GM18498 (cell line): Measurements from ENCODE around the gene CSF1R.

Experiments
- ATAC-seq: cut with Tn5 transposase; IDR thresholded peaks from one replicate; pipeline ENCODE4 v1.9.1; 2021; ENCODE audit warnings: mild to moderate bottlenecking, moderate library complexity; ENCODE audit not compliant: unreplicated experiment

CSF1R gene

DNA sequence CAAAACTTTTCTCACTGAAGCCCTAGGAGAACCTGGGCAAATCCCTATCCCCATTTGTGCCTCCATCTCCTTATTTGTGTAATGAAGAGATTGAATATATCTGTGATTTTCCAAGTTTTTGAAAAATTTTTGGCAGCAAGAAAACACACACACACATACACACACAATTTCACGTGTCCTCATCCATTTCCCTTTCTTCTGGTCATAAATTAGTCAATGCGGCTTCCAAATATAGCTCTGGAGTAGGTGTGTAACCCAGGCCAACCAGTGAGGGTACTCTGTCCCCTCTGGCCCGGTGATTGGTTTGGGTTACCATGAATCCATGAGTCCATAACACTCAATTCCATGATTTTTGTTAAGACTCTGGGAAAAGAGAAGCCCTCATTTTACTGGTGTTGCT is 12.7 kb downstream of the CSF1R start:
- ATAC-seq: no peak

DNA sequence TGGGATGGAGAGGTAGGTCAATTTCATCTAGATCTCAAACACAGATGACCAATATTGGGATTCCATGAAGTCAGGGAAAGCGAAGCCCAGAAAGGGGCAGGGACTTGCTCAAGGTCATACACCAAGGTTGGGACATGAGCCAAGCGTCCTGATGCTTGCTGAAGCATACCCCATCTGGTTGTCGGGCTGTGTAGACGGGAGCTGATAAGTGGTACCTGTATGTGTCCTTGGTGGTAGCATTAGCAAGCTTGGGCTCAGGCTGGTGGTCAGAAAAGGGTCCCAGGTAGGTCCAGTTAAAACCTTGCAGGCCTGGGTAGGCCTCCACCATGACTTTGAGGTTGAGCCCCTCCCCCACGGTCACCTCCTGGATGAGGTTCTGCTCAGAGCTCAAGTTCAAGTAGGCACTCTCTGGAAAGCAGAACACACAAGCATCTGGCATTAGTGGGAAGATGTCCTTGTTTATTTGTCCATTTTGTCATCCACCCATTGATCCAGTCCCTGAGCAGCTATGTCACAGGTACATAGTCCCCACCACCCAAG is 13.2 kb downstream of the CSF1R start:
- no peak for ATAC-seq

DNA sequence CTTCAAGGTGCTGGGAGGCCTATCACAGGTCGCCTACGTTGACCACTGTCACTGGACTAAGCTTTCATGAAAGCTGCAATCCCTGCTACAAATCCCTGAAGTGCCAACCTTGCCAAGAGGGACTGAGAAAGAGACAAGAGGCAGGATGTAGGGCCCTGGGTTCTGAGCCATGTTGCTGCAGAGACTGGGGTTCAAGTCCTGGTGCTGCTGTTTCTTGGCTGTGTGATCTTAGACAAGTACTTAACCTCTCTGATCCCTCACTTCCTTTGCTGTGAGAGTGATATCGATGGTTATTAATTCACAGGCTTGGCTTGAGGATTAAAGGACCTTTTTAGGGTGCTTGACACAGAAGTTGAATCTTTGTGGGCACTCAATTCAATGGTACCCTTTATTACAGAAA is 15.5 kb downstream of the CSF1R start:
- no peak for ATAC-seq

DNA sequence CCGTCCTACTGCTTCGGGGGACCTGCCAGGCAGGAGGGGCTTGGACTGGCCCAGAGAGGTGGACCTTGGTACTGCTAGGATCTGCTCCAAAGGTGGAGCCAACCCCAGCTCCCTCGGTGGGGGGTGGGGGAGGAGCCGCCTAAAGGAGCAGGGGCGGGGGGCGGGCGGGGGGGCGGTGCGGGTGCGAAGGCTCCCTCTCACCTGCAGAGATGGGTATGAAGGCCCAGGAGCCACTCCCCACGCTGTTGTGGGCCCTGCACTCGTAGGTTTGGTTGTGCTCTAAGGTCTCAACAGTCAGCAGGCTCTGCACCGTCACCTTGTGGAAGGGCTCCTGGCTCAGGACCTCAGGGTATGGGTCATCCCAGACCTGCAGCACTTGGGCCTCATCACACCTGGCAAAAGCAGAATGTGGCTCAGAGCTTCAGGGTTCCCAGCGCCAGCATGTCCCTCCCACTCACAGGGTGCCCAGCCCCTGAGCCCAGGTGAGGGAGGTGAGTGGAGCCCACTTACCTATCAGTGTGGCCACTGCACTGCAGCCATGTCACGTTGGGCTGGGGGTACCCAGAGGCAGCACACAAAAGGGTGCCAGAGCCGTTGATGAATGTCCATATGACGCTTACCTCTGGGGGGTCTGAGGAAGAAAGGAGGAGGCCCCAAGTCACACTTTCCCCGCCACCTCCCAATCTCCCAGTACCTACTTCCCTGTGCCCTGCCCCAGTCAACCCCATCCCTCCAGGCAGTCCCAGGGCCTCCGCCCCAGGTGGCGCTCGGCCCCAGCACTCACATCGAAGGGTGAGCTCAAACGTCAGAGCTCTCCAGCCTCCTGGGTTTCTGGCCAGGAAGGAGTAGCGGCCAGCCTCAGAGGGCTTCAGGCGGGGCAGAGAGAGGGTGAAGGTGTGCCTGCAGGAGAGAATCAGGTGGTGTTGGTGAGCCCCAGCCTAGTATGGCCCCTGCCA is 16.4 kb downstream of the CSF1R start:
- no peak for ATAC-seq

DNA sequence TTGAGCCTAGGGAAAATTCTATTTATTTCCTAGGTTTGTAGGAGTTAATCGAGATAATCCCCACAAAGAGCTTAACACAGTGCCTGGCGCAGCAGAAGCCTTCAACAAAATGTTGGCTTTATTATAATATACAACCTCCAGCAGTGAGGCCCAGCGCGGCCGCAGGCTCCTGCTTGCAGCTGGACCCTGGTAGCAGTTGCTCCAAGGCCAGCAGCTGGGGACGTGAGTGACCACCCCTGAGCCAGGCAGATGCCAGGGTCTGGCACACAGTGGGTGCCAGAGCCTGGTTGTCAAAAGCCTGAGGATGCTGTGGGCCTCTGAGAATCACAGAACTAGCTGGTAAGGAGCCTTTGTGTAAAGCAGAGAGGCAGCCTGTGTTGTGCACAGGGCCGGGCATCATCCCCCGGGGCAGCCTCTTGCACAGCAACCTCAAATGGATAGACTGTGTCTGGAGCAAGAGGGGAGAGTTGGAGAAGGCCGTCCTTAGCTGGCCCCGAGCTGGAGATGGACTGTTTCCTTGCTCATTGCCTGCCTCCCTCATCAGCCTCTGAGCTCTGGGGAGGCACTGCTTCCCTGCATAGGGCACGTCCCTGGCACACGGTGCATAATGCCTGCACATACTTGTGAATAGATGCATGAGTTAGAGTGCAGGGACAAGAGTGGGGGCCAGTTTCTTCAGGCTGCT is 17.3 kb downstream of the CSF1R start:
- ATAC-seq: no peak

DNA sequence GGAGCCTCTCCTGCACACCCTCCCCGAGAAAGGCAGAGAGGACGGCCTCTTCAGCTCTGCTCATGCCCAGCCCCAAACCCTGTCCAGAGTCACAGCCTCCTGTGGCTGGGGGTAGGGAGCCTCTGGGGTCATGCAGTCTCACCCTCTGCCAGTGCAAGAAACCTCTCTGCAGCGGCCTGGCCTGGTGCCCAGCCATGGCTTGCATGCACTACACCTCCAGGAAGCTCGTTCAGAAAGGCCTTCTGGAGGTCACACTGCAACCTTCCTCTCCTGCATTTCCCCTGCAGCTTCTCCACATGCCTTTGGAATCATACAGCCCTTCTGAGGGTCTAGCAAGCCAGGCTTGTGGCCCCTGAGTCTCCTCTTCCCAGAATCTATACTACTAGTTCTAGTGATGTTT is 17.9 kb downstream of the CSF1R start:
- no peak for ATAC-seq

DNA sequence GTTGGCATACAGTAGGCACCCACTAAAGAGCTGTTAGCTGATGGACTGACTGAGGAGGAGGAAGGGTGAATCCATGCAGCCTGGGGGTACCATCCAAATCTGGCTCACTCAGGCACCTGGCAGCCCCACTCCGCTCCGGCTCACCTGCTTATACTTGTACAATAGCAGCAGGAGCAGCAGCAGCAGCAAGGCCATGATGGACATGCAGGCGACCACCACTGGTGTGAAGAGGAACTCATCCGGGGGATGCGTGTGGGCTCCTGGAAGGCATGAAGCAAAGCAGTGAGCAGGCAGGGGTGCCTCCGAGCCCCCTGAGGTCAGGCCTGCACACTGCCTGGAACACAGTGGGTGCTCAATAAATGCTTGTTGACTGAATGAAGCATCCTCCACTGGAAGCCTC is 18.3 kb downstream of the CSF1R start:
- no peak for ATAC-seq

DNA sequence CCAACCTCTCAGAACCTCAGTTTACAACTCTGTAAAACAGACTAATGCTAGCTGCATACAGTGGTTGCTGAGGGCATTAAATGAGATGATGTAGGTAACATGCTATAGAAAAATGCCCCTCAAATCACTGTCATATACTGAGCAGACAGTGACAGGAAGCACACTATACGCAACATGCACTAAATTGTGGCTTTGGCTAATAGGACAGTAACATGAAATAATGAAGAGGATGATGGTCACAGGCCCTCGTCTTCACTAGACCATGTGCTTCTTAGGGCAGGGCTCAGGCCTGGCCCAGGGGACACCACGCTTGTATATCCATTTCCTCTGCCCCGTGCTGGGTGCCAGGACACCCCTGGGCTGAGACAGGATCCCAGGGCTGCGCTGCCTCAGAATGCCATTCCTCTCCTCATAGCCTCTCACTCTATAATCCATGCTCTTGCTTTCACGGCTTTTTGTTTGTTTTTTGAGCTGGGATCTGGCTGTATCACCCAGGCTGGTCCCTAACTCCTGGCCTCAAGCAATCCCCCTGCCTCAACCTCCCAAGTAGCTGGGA is 18.9 kb downstream of the CSF1R start:
- no peak for ATAC-seq

DNA sequence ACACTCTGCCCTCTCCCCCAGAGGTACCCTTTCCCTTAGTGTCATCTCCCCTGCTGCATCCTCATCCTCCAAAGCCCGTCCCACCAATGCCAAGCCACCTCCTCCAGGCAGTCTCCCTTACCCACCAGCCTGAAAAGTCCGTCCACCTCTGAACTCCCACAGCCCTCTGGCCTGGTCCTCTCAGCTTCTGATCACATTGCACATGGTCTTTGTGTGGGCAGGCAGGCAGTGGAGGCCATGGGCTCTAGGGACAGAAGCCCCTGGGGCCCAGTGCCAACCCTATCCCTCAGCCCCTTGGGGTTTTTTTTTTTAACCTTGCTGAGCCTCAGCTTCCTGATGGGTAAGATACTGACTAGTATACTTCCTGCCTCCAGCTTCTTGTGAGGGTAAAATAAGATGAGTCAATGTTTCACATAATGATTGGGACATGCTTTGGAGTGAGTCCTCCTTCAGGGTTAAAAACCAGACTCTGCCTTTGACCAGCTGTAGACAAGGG is 19.4 kb downstream of the CSF1R start:
- ATAC-seq: no peak

DNA sequence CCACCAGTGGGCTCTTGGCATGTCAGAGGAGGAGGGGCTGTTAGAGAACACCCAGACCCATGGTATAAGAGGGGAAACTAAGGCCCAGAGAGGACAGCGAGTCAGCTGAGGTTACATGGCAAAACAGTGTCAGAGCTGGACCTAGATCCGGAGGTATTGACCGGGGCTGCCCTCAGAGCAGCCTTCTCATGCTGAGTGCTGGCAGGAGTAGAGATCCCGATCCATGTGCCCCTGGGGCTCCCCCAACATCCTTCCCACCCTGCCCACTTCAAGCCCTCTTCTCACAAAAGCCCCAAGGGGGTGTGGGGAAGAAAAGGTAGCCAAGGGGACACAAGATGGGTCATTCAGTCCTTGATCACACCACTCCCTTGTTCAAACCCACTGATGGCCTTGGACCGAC is 19.9 kb downstream of the CSF1R start:
- no peak for ATAC-seq

DNA sequence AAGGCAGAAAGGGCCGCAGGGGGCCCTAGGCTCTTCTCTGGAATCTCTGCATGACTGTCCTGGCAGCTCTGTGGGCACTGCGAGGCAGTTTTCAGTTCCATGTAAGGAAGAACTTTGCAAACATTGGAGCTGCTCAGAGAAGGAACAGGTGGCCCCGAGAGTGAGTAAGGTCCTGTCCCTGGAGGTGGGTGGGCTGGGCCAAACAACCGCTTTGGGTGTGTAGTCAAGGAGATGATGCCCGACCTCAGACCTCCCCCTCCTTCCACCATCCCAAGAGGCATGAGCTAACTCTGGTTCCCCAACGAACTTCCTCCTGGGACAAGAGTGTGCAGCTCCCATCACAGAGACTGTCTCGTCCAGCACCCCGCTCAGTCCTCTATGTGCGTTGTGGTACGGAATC is 20.5 kb downstream of the CSF1R start:
- ATAC-seq: no peak

DNA sequence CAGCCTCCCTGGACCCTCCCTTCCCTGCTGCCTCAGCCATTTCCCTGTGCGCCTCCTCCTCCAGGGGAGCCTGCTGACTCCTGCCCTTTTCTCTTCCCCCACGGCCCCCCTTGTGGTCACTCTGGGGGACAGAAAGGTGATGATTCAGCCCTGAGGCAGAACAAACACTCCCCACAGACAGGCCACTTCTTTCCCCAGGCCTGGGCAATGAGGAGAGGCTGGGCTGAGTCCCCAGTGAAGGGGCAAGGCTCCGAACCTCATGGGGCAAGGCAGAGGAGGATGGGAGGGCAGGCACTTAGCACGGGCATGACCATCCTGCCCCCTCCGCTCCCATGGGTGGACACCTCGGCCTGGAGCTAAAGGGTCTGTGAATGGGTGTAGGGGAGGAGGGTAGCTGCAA is 21.0 kb downstream of the CSF1R start:
- no peak for ATAC-seq

DNA sequence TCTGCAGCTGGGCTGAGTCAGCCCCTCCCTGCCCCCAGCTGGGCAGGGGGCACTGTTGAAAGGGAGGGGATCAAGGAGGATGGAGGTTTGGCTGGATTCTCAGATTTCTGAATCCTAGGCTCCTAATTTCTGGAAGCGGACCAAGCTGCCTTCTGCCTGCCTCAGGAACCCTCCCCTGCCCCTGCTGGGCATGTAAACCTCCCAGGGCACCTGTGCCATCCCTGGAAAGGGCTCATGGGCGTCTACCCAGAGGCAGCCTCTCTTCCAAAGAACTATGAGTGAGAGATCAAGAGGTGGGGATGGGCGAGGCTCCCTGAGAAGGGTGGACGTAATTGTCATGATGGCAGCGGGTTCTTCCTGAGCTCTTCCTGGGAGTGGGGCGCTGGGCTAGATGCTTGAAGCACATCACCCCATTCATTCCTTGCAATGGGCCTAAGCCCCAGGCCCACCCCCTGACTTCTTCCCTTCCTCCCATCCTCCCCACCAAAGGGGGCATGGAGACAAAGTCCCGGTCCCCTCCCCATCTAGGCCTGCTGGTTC is 21.6 kb downstream of the CSF1R start:
- no peak for ATAC-seq

DNA sequence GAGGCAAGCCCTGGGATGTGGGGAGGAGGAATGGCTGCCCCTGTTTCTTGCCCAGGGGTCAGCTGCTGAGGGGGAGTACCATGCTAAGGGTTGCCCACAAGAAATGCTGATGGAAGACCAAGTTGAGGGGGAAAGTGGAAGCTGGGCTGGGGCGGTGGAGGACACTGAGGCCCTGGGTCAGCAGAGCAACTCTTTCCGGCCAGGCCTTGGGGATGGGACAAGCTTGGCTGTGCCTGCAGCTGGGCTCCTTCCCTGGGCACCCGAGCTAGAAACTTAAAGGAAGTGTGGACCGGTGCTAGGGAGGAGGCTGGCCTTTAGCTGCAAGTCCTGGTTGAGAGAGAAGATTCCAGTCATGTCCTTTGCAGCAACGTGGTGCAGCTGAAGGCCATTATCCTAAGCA is 22.7 kb downstream of the CSF1R start:
- ATAC-seq: no peak

DNA sequence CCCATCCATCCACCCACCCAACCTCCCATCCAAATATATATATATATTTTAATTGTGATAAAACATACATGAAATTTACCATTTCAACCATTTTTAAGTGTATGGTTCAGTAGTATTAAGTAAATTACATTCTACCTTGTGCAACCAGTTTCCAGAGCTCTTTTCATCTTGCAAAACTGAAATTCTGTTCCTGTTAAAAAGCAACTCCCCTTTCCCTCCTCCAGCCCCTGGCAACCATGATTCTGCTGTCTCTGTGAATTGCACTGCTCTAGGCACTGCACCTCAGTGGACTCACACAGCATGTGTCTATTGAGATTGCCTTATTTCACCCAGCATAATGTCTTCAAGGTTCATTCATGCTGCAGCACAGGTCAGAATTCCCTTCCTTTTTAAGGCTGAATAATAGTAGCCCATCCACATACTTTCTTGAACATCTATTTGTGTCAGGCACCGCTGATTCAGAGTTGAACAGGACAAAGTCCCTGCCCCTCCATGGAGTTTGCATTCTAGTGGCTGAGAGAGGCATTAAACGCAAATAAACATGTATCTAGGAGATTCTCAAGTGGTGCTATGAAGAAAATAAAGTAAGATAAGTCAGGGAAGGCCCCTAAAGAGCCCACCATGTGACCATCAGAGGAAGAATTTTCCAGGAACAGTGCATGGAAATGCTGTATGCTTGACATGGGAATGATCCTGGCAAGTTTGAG is 24.0 kb downstream of the CSF1R start:
- ATAC-seq: no peak

DNA sequence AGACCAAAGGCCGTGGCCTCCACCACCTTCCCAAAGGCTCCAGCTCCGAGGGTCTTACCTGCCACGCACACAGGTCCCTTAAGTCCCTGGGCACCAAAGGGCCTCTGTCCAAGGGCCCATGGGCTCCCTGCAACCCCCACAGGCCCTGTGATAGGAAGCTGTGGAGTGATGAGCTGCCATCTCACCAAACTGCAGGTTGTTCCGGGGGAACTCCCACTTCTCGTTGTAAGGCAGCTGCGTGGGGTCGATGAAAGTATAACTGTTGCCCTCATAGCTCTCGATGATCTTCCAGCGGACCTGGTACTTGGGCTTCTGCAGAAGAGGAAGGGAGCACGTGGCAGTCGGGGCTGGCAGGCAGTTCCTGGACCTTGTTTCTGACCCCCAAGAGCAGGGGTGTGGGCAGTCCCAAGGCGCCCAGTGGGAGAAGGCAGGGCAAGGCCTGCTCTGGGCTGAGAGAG is 24.8 kb downstream of the CSF1R start:
- no peak for ATAC-seq

DNA sequence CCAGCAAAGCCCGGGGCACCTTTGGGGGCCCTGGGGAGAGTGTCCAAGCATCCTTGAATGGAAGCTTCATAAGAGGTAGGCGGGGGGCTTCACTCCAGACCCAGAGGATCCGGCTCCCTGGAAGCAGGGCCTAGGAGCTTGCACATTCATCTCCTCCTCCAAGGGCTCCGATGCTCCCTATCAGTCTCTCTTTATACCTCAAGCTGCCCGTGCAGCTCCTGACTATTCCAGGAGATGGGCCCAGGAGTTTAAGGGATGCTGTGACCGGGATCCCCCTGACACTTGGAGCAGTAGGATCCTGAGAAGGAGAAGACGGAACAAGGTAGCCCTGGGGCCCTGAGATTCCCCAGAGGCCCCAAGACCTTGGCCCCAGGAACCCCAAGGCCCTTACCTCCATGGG is 25.9 kb downstream of the CSF1R start:
- ATAC-seq: no peak

DNA sequence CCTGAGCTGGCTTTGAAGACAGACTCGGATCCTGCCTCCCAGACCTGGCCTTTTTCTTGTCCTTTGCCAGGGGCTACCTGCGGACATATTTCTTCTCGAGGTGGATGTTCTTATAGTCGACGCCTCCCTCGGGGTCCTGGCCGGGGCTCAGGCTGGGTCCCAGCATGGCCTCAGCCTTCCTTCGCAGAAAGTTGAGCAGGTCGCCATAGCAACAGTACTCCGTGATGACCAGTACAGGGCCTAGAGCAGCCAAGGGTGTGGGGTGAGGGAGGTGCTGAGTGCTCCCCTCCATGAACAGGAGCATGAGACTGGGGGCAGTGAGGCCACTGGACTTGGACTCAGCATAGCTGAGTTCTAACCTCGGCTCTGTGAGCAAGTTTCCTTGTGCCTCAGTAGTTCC is 26.7 kb downstream of the CSF1R start:
- no peak for ATAC-seq

DNA sequence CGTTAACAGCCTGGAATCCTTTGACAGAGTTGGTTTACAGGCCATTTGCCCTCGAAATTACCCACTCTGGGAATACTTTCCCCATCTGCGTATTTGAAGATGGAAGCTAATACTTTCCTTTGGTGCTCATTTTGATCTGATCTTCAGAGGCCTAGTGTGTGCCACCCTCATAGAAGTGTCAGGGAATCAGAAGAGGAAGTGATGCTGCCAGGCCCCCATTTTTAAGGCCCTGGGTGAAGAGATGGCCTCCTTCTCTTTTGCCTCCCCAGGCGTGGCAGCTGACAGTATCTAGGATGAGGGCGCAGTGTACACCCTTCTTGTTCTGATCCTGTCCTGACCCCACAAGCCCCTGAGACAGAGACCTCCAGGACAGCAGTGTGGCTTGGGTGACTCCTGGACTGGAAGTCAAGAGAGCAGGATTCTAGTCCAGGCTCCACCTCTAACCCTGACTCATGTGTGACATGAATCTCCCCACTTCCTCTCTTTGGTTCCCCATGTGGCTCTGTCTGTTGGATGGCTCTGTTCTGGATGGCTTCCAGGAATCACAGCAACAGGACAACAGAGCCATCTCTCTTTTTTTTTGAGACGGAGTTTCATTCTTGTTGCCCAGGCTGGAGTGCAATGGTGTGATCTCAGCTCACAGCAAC is 27.8 kb downstream of the CSF1R start:
- ATAC-seq: no peak

DNA sequence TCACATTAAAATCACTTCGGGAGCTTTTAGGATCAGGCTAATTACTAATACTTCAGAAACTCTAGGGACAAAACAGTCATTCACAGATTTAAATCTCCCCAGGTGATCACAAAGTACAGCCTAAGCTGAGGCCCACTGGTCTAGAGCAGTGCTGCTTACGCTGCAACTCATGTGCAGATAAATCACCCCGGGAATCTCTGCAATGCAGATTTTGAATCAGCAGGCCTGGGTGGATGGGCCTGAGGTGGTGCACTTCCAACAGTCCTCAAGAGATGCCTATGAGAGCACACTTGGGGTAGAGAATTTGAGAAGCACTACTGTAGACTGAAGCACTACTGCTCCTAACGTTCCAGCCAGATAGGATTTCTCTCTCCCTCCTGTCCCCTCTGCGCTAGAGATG is 28.4 kb downstream of the CSF1R start:
- ATAC-seq: no peak
